HG02870 (cell line): ENCODE results near the gene TMEM200A.

Experiments used
- ATAC-seq: cut with Tn5 transposase; IDR thresholded peaks from one replicate; pipeline ENCODE4 v1.9.1; 2021; ENCODE audit warnings: mild to moderate bottlenecking, moderate library complexity; ENCODE audit not compliant: unreplicated experiment

The TMEM200A gene

GRCh38 chr6:130377371-130377770 is 11.6 kb downstream of the TMEM200A start:
- no peak for ATAC-seq

GRCh38 chr6:130377915-130378314 is 12.1 kb downstream of the TMEM200A start:
- ATAC-seq = no peak

- no peak for ATAC-seq
These were observed 13.4 kb downstream of the TMEM200A start for GRCh38 chr6:130379223-130379622.

- ATAC-seq = no peak
These were observed 15.2 kb downstream of the TMEM200A start for GRCh38 chr6:130381012-130381411.

- ATAC-seq = peak; percentile 73
These were observed 15.9 kb downstream of the TMEM200A start for GRCh38 chr6:130381459-130382380.

- ATAC-seq = no peak
These were observed 17.2 kb downstream of the TMEM200A start for GRCh38 chr6:130382872-130383490.

- no peak for ATAC-seq
These were observed 19.4 kb downstream of the TMEM200A start for GRCh38 chr6:130385064-130385695.

- no peak for ATAC-seq
These were observed 23.3 kb downstream of the TMEM200A start for GRCh38 chr6:130389142-130389541.

GRCh38 chr6:130390890-130391289 is 25.1 kb downstream of the TMEM200A start:
- no peak for ATAC-seq

- ATAC-seq = no peak
These were observed 27.5 kb downstream of the TMEM200A start for GRCh38 chr6:130393306-130393705.

- no peak for ATAC-seq
These were observed 28.4 kb downstream of the TMEM200A start for GRCh38 chr6:130394246-130394645.

- ATAC-seq = no peak
These were observed 29.3 kb downstream of the TMEM200A start for GRCh38 chr6:130395164-130395563.

GRCh38 chr6:130396722-130397121 is 30.9 kb downstream of the TMEM200A start:
- no peak for ATAC-seq

- no peak for ATAC-seq
These were observed 39.7 kb downstream of the TMEM200A start for GRCh38 chr6:130405549-130405948.

- no peak for ATAC-seq
These were observed 41.2 kb downstream of the TMEM200A start for GRCh38 chr6:130407032-130407431.

GRCh38 chr6:130409418-130410100 is 43.7 kb downstream of the TMEM200A start:
- no peak for ATAC-seq

GRCh38 chr6:130411481-130411880 is 45.7 kb downstream of the TMEM200A start:
- no peak for ATAC-seq

GRCh38 chr6:130412556-130413290 is 46.9 kb downstream of the TMEM200A start:
- no peak for ATAC-seq

- ATAC-seq = no peak
These were observed 52.1 kb downstream of the TMEM200A start for GRCh38 chr6:130417951-130418350.

- ATAC-seq = no peak
These were observed 55.1 kb downstream of the TMEM200A start for GRCh38 chr6:130420911-130421310.
